GM12801 (cell line): Measurements from ENCODE around the gene TNFAIP8L1.

Experiments used
- CTCF ChIP-seq: IDR thresholded peaks from one replicate; pipeline ENCODE4 v1.5.1; 2011; ENCODE audit warnings: control low read depth; ENCODE audit not compliant: insufficient read length; ENCODE audit errors: extremely low read depth

Gene TNFAIP8L1

GRCh38 chr19:4602915-4603314 is 36.4 kb upstream of the TNFAIP8L1 start:
- no peak for TF ChIP-seq CTCF

GRCh38 chr19:4604912-4605311 is 34.4 kb upstream of the TNFAIP8L1 start:
- TF ChIP-seq CTCF = no peak

GRCh38 chr19:4606181-4606580 is 33.1 kb upstream of the TNFAIP8L1 start:
- TF ChIP-seq CTCF = no peak

GRCh38 chr19:4606921-4607678 is 32.2 kb upstream of the TNFAIP8L1 start:
- no peak for TF ChIP-seq CTCF

- TF ChIP-seq CTCF = no peak
These were observed 29.3 kb upstream of the TNFAIP8L1 start for GRCh38 chr19:4609878-4610511.

GRCh38 chr19:4613254-4613751 is 26.0 kb upstream of the TNFAIP8L1 start:
- no peak for TF ChIP-seq CTCF

- no peak for TF ChIP-seq CTCF
These were observed 21.3 kb upstream of the TNFAIP8L1 start for GRCh38 chr19:4618019-4618418.
